22Rv1 (cell line): ENCODE measurements around the gene EGF.

Source experiments
- CTCF ChIP-seq: fragments of 450-650 bp; IDR thresholded peaks from 2 replicates; pipeline ENCODE4 v1.5.1; 2017; ENCODE audit warnings: mild to moderate bottlenecking
- ZFX ChIP-seq: fragments of 450-650 bp; IDR thresholded peaks from 2 replicates; pipeline ENCODE4 v1.6.1; 2017; ENCODE audit warnings: antibody characterized with exemption, borderline replicate concordance

GRCh38 chr4:109990261-109991257 lies 77.9 kb downstream of the EGF start:
- TF ChIP-seq CTCF (no peak), ZFX (no peak)
